GM19467 (cell line): ENCODE results near the gene CCNB3.
A peak's percentile ranks its signal among the peaks of the same experiment; 100 is the strongest.
"Not testable (repeated sequence)": the region's sequence is repeated elsewhere in the genome, so short reads cannot be mapped to it uniquely, and the experiment has no call there.

Experiments used
- ATAC-seq: cut with Tn5 transposase; IDR thresholded peaks from one replicate; pipeline ENCODE4 v1.9.1; 2021; ENCODE audit warnings: mild to moderate bottlenecking, moderate library complexity; ENCODE audit not compliant: unreplicated experiment

The CCNB3 gene, protein sequence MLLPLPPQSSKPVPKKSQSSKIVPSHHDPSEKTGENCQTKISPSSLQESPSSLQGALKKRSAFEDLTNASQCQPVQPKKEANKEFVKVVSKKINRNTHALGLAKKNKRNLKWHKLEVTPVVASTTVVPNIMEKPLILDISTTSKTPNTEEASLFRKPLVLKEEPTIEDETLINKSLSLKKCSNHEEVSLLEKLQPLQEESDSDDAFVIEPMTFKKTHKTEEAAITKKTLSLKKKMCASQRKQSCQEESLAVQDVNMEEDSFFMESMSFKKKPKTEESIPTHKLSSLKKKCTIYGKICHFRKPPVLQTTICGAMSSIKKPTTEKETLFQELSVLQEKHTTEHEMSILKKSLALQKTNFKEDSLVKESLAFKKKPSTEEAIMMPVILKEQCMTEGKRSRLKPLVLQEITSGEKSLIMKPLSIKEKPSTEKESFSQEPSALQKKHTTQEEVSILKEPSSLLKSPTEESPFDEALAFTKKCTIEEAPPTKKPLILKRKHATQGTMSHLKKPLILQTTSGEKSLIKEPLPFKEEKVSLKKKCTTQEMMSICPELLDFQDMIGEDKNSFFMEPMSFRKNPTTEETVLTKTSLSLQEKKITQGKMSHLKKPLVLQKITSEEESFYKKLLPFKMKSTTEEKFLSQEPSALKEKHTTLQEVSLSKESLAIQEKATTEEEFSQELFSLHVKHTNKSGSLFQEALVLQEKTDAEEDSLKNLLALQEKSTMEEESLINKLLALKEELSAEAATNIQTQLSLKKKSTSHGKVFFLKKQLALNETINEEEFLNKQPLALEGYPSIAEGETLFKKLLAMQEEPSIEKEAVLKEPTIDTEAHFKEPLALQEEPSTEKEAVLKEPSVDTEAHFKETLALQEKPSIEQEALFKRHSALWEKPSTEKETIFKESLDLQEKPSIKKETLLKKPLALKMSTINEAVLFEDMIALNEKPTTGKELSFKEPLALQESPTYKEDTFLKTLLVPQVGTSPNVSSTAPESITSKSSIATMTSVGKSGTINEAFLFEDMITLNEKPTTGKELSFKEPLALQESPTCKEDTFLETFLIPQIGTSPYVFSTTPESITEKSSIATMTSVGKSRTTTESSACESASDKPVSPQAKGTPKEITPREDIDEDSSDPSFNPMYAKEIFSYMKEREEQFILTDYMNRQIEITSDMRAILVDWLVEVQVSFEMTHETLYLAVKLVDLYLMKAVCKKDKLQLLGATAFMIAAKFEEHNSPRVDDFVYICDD (N-terminal part only)

DNA sequence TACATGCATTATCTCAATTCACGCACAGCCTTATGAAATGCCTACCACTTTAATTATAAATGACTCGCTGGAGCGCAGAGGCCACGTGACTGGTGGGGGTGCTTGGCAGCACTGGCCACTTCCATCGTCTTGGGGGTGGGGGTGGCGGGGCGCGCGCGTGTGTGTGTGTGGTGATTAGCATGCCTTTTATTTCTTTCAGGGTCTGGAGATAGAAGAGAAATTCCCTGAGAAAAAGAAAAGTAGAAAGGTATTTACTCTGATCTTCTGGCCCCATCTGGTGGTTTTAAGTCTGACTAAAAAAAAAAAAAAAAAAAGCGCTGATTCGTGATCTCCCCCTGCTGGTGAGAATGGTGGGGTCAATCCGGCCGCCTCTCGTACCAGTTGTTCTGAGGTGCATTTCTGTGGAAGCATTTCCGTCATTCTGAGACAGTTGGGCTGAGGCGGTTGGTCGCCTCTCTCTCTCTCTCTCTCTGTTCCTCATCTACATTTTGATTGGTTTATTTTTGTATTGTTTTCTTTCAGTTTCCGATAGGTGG lies at the start of gene CCNB3:
TSS of gene CCNB3 (plus strand) at position 402 of the 536 bp plus-strand sequence. CDS start 80,399 bp downstream, outside the sequence.
- ATAC-seq = peak; percentile 94

DNA sequence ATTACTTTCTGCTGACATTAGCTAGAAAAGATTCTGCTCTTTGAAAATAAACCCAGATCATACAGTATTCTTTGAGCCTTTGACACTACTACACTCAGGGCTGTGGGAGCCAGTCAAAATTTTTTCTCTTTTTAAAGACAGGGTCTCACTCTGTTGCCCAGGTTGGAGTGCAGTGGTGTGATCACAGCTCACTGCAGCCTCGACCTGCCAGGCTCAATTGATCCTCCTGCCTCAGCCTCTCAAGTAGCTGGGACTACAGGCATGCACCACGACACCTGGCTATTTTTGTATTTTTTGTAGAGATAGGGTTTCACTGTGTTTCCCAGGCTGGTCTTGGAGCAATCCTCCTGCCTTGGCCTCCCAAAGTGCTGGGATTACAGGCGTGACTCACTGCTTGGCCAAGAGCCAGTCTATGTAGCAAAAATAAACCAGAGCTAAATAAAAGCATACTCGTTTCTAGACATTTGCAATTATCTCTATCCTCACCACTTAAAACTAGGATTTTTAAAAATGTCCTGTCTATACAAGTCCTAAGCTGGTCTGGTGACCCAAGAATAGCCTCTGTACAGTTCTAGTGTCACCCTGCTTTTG lies 46.9 kb upstream of the CCNB3 start:
- no peak for ATAC-seq

GRCh38 chrX:50158593-50158992 lies 46.0 kb upstream of the CCNB3 start:
- no peak for ATAC-seq

DNA sequence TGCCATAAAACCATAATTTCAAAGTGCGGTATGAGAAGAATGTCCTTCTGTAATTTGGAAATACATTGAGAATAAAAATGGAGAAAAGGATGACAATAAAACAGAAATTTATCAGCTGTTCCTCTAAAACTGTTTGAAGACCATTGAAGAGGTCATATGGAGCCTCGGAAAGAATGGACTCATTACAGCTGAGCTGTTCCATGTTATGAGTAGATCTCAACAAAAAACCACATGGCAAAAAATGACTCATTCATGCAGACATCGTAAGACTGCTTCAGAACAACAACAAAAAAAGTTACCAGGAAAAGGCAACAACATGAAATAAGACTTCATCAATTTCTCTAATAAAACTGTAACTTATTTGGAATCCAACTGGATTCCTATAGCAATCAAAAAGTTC lies 43.4 kb upstream of the CCNB3 start:
- no peak for ATAC-seq

- no peak for ATAC-seq
These were observed 38.8 kb upstream of the CCNB3 start for GRCh38 chrX:50165727-50166126.

- no peak for ATAC-seq
These were observed 37.2 kb upstream of the CCNB3 start for GRCh38 chrX:50167366-50167765.

DNA sequence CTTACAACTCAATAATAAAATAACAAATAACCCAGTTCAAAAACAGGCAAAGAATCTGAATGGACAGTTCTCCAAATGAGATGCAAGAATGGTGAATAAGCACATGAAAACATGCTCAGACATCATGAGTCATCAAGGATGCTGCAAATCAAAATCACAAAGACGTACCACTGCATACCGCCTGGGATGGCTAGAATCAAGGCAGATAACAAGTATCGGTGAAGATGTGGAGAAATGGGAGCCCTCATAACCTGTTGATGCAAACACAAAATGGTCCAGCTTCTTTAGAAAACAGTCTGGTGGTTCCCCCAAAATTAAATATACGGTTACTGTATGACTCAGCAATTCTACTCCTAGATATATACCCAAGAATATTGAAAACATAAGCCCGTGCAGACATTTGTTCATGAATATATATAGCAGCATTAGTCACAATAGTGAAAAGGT lies 36.3 kb upstream of the CCNB3 start:
- no peak for ATAC-seq

- ATAC-seq = no peak
These were observed 34.8 kb upstream of the CCNB3 start for GRCh38 chrX:50169717-50170116.

GRCh38 chrX:50180073-50180940 lies 24.3 kb upstream of the CCNB3 start:
- no peak for ATAC-seq

GRCh38 chrX:50183891-50184290 lies 20.7 kb upstream of the CCNB3 start:
- no peak for ATAC-seq

GRCh38 chrX:50188859-50189600 lies 15.5 kb upstream of the CCNB3 start:
- ATAC-seq = no peak

GRCh38 chrX:50198348-50198747 lies 6.2 kb upstream of the CCNB3 start:
- no peak for ATAC-seq

DNA sequence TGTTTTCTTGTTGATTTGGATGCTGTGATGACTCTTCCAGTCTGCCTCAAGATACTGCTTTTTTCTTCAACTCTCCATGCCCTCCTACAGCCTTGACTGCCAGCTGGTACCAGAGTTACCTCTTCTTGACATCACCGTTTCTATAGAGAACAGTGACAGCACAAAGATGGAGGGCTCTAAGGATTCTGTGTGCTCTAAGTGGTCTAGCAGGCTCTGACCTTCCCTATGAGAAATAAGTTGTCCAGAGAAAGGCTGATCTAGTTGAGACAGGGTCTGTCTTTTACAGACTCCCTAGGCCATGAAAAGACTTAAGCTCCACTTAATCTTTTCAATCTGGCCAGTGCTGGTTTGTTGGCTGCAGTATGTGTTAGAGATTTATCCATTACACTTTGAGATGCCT lies 3.7 kb upstream of the CCNB3 start, which contains the start of gene AKAP4:
TSS of gene AKAP4 (minus strand) at position 101 of the 400 bp plus-strand sequence. CDS start 118 bp downstream, outside the sequence.
- ATAC-seq = no peak

DNA sequence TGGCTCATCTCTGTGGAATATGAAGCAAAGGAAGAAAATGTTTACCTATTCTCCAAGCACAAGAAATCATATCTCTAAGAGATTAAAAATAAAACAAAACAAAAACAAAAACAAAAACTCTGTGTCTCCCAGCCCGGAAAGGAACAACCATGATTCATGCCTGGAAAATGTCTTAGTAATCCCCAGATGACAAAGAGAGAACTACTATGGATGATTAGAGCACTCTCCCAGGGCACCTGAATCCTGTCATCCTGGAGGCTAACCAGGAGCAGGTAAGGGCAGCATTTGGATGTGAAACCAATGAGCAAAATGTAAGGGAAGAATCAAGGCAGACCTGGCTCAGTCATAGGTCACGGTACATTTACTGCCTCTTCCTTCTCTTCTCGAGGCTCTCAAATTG lies 2.0 kb upstream of the CCNB3 start:
- ATAC-seq = no peak

DNA sequence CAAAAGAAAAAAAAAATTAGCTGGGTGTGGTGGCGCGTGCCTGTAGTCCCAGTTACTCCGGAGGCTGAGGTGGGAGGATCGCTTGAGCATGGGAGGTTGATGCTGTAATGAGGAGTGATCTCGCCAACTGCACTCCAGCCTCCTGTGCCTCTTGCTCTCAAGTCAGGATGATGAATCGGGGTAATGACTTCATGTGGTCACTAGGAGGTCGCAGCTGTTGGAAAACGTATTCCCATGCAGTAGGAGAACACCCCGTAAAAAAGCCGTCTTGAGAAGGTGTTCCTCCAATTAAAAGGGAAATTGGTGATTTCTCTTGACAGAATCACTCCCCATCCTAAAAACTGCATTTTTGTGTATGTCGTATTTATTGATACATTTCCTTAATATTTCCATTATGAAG lies 2.2 kb downstream of the CCNB3 start:
- no peak for ATAC-seq

DNA sequence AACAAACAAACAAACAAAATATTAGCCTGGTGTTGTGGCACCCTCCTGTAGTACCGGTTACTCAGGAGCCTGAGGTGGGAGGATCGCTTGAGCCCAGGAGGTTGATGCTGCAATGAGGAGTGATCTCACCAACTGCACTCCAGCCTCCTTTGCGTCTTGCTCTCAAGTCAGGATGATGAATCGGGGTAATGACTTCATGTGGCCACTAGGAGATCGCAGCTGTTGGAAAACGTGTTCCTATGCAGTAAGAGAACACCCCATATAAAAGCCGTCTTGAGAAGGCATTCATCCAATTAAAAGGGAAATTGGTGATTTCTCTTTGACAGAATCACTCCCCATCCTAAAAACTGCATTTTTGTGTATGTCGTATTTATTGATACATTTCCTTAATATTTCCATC lies 6.9 kb downstream of the CCNB3 start:
- no peak for ATAC-seq

DNA sequence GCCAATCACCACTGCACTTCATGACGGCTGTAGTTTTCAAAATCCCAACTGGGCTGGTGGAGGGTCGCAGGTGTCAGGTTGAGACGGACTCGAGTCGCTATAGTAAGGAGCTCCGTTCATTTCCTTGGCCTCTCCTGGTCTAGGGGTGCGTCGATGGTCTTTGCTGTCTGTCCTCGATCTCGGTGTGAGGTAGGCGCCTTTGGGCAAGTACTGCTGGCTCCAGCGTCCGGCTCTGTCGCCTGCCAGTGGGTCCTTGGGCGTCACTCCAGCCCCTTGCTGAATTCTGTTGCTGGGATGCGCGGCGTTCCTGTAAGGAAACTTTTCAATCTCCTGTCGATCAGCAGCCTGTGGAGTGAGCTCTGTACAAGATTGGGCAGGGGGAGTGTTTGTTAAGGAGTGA lies 76.7 kb downstream of the CCNB3 start:
- ATAC-seq = no peak

DNA sequence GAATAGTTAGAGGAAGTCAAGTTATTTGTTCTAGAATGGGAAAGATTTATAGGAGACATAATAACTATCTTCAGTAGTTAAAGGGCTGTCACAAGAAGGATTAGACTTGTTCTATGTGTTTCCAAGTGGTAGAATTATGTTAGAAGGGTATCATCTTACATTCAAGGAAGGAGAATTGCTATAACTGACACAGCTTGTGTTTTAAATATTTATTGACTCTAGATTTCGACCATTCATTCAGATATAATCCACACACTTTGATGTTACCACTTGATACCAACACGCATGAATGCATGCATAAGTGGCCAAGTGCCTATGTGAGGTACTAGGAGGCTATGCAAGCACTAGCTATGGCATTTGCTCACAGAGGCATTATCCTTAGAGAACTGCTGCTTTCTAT lies 122.7 kb downstream of the CCNB3 start:
- ATAC-seq = no peak

DNA sequence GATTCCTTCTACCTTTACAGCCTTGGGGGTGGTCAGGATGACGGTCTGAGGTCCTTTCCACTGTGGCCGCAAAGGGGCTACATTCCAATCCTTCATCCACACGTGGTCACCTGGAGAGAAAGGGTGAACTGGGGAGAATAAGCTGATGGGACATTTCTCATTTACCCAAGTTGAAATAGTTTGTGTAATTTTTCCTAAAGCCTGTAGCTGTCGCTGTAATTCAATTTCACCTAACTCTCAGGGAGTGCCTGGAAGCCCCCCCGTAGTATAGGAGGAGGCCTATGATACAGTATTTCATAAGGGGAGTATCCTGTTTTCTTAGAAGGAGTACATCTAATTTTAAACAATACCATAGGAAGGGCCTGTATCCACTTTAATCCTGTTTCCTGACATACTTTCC lies 128.1 kb downstream of the CCNB3 start:
- not testable (repeated sequence) for ATAC-seq
